Measurements from ENCODE around the gene NDUFAF5.

The NDUFAF5 gene

GRCh38 chr20:13777171-13777601, 7.6 kb upstream of the NDUFAF5 start:
- DNase-seq (ENCODE audit: low read depth in 2 of 2), result no peak

GRCh38 chr20:13778827-13779226, 6.0 kb upstream of the NDUFAF5 start:
- no peak for DNase-seq (ENCODE audit: low read depth in 2 of 2)

GRCh38 chr20:13783528-13783927, 1.3 kb upstream of the NDUFAF5 start:
- no peak for DNase-seq (ENCODE audit: low read depth in 2 of 2)

GRCh38 chr20:13784271-13784892, 446 bp upstream of the NDUFAF5 start:
- no peak for DNase-seq (ENCODE audit: low read depth in 2 of 2)

GRCh38 chr20:13786143-13786828, 1.5 kb downstream of the NDUFAF5 start:
- DNase-seq (ENCODE audit: low read depth in 2 of 2), result no peak

GRCh38 chr20:13788167-13788834, 3.5 kb downstream of the NDUFAF5 start:
- no peak for DNase-seq (ENCODE audit: low read depth in 2 of 2)

- DNase-seq (ENCODE audit: low read depth in 2 of 2), result no peak
These were observed 5.9 kb downstream of the NDUFAF5 start for GRCh38 chr20:13790708-13791107.

DNA sequence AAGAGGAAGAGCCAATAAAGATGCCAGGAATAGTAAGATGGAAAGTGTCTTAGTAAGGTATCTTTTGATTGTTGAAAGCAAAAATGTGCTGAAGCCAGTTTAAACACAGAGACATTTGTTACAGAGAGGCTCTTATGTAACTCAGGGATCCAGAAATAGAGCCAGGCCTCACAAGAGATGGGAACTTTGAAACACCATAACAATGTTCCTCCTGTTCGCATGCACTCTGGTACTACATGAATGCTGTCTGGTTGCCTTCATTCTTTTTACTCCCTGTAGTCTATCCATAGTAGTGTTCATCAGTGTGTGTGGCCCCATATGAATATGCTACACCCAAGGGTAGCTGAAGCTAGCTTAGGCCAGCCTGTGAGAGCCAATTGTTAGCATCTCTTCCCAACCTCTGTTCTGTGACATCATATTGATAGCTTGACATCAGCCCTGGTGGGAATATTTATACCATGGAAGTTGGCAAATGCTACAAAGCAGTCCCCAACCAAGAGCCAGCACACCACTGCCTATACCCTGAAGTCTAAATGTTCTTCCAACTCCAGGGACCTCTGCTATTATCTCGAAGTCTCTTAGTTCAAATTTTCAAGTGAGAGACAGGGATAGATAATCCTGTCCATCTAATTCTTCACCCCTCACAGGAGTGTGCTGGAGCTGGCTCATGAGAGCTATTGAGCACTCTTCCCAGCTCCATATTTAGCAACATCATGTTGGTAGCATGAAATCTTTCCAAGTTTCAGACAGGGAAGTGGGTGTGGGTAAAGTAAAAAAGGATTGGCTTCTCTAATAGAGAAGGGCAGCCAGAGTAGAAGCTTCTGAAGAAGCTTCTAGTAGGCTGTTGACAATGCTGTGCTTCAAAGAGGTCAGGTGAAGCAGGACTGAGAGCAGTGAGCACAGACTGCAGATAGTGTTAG, 7.0 kb downstream of the NDUFAF5 start:
- DNase-seq (ENCODE audit: low read depth in 2 of 2), result no peak

GRCh38 chr20:13793001-13793400, 8.2 kb downstream of the NDUFAF5 start:
- DNase-seq (ENCODE audit: low read depth in 2 of 2), result no peak

DNA sequence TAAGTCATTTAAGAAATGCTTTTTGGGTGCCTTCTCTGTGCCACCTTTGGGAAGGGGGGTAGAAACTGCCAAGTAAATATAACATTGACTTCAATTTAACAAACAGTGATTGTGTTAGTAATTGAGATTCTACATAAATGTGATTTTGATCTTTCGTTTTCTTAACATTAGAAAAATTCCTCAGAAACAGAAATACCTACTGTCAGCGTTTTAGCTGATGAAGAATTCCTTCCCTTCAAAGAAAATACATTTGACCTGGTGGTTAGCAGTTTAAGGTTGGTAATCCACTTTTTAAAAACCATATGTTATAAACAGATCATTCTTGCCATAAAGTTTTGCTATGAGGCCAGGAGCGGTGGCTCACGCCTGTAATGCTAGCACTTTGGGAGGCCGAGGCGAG, 9.8 kb downstream of the NDUFAF5 start:
- DNase-seq (ENCODE audit: low read depth in 2 of 2), result no peak

DNA sequence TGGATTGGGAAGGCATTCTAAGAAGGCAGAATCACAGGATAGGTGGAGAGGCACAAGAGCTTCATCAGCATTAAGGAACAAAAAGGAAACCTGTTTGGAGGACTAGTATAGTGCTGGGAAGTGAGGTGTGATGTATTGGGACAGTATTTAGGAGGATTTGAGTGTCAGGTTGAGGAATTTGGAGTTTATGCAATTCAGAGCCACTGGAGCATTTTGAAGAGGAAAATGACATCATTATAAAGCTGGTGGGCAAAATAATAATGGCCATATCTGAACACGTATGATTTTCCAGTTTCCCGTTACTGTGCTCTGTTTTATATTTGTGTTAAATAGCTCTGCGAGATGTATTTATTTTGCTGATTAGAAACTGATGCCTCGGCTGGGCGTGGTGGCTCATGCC, 14.2 kb downstream of the NDUFAF5 start:
- DNase-seq (ENCODE audit: low read depth in 2 of 2), result no peak

DNA sequence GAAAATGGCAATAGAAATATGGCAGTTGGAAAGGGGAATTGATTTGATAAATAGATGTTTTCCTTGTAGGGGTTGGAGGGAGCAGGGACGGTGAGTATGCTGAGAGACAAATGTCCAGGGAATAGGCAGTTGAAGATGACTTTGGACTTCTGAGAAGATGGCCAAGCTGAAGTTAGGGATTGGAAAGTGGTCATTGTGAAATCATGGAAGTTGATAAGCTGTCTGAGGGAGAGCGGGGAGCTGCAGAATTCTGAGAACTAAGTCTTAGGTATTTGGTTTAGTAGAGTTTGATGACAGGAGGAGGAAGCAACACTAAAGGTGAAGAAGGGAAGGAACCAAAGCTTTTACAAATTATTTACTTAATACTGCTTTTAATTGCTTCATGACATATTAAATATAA, 15.1 kb downstream of the NDUFAF5 start:
- no peak for DNase-seq (ENCODE audit: low read depth in 2 of 2)

- DNase-seq (ENCODE audit: low read depth in 2 of 2), result no peak
These were observed 15.9 kb downstream of the NDUFAF5 start for GRCh38 chr20:13800728-13801134.

- DNase-seq (ENCODE audit: low read depth in 2 of 2), result no peak
These were observed 24.5 kb downstream of the NDUFAF5 start for GRCh38 chr20:13809373-13809772.

GRCh38 chr20:13809855-13810254, 25.0 kb downstream of the NDUFAF5 start:
- DNase-seq (ENCODE audit: low read depth in 2 of 2), result no peak

DNA sequence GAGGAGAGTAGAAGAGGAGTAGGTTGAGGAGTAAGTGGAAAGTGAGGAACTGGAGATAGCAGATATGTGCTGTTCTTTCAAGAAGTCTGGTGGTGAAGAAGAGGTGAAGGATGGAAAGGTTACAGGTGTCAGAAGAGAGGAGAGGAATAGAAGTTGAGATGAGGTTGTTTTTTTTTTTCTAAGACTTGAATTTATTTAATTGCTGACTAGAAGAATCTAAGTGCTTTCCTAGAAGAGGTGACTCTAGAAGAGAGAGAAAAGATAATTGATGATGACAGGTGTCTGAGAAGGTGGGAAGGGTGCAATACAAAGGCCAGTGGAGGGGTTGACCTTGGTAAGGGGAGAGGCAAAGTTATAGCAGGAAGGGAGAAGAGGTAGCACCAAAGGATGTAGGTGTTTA, 25.6 kb downstream of the NDUFAF5 start:
- DNase-seq (ENCODE audit: low read depth in 2 of 2), result no peak

GRCh38 chr20:13813910-13814309, 29.1 kb downstream of the NDUFAF5 start:
- no peak for DNase-seq (ENCODE audit: low read depth in 2 of 2)

GRCh38 chr20:13814672-13815071, 29.8 kb downstream of the NDUFAF5 start:
- DNase-seq (ENCODE audit: low read depth in 2 of 2), result no peak

- no peak for DNase-seq (ENCODE audit: low read depth in 2 of 2)
These were observed 31.9 kb downstream of the NDUFAF5 start for GRCh38 chr20:13816757-13817156.

- no peak for DNase-seq (ENCODE audit: low read depth in 2 of 2)
These were observed 32.5 kb downstream of the NDUFAF5 start for GRCh38 chr20:13817342-13817741.

- no peak for DNase-seq (ENCODE audit: low read depth in 2 of 2)
These were observed 35.2 kb downstream of the NDUFAF5 start for GRCh38 chr20:13819885-13820645.

Data from stimulated activated CD4-positive, alpha-beta T cell treated with anti-CD3 and anti-CD28 coated beads, Interleukin-1b, Interleukin-23, amount 100 ng/mL, for 1 hour (primary cell).